ENCODE data around the gene SHTN1. TPM values are rescaled to one million over a fixed set of nuclear protein-coding genes. Genes with fewer than 3 reads are reported as not detected.

Gene SHTN1
- polyA plus RNA-seq (ENCODE audit: insufficient read length in 10 of 10): 10 to 100 TPM in 1 of 10 donors, 1 to 10 TPM in 9; 4.3 to 10.7 (median 7.1) TPM
- long read RNA-seq, donor 1, full-length matches to known transcripts: 1 of 1 reads
- long read RNA-seq, donor 1, partial matches to known transcripts: 0 of 1 reads
- long read RNA-seq, donor 1, other reads (novel, unspliced or antisense): 0 of 1 reads
- long read RNA-seq, donor 2: 0 reads
- long read RNA-seq, donor 3: 0 reads
- long read RNA-seq, donor 4: 0 reads
- long read RNA-seq, donor 5: 0 reads
- long read RNA-seq, donor 6, full-length matches to known transcripts: 1 of 1 reads
- long read RNA-seq, donor 6, partial matches to known transcripts: 0 of 1 reads
- long read RNA-seq, donor 6, other reads (novel, unspliced or antisense): 0 of 1 reads
- long read RNA-seq, donor 7: 0 reads
- long read RNA-seq, donor 8: 0 reads
- long read RNA-seq, donor 9: 0 reads

- peak; percentile 17 to 83 (median 60) for DNase-seq
Measured at GRCh38 chr10:117005026-117005526, at the start of gene SHTN1. Gene SHTN1, minus strand, starts transcription at chr10:117005187. Its CDS starts 108 bp downstream, at chr10:117005079.

- no peak for DNase-seq
Measured at GRCh38 chr10:117053482-117053881, 48.5 kb upstream of the SHTN1 start.

GRCh38 chr10:117047947-117048346, 43.0 kb upstream of the SHTN1 start:
- DNase-seq: no peak

- DNase-seq: no peak
Measured at GRCh38 chr10:117016266-117016665, 11.3 kb upstream of the SHTN1 start.

GRCh38 chr10:117014835-117015234, 9.8 kb upstream of the SHTN1 start:
- DNase-seq: no peak

- DNase-seq: peak in 1 of 3 donors; percentile 5
Measured at GRCh38 chr10:117007080-117007479, 2.1 kb upstream of the SHTN1 start.

- peak in 1 of 3 donors; percentile 2 for DNase-seq
Measured at GRCh38 chr10:117005527-117006055, 604 bp upstream of the SHTN1 start.

- DNase-seq: peak; percentile 17 to 71 (median 32)
Measured at GRCh38 chr10:117004227-117005025, 561 bp downstream of the SHTN1 start.

- no peak for DNase-seq
Measured at GRCh38 chr10:117003336-117003735, 1.7 kb downstream of the SHTN1 start.

- no peak for DNase-seq
Measured at GRCh38 chr10:117002206-117002605, 2.8 kb downstream of the SHTN1 start.

GRCh38 chr10:117001144-117001543, 3.8 kb downstream of the SHTN1 start:
- no peak for DNase-seq

GRCh38 chr10:117000580-117000979, 4.4 kb downstream of the SHTN1 start:
- no peak for DNase-seq

GRCh38 chr10:116998172-116998571, 6.8 kb downstream of the SHTN1 start:
- DNase-seq: no peak

- DNase-seq: no peak
Measured at GRCh38 chr10:116997015-116997414, 8.0 kb downstream of the SHTN1 start.

GRCh38 chr10:116995648-116996047, 9.3 kb downstream of the SHTN1 start:
- DNase-seq: no peak

- DNase-seq: no peak
Measured at GRCh38 chr10:116994113-116994890, 10.7 kb downstream of the SHTN1 start.

- no peak for DNase-seq
Measured at GRCh38 chr10:116993610-116994009, 11.4 kb downstream of the SHTN1 start.

GRCh38 chr10:116992183-116992582, 12.8 kb downstream of the SHTN1 start:
- no peak for DNase-seq

- DNase-seq: no peak
Measured at GRCh38 chr10:116990276-116990800, 14.6 kb downstream of the SHTN1 start.

GRCh38 chr10:116989439-116989838, 15.5 kb downstream of the SHTN1 start:
- DNase-seq: no peak

GRCh38 chr10:116988311-116988710, 16.7 kb downstream of the SHTN1 start:
- no peak for DNase-seq
